Islet of Langerhans (tissue), 1 donor: ENCODE measurements around the gene EVC2.

Experiments used
- FAIRE-seq: peaks from one replicate; lab custom pipeline; 2011; peaks lifted over from hg19 to GRCh38; lab: Jason Lieb, UNC

EVC2 gene

DNA sequence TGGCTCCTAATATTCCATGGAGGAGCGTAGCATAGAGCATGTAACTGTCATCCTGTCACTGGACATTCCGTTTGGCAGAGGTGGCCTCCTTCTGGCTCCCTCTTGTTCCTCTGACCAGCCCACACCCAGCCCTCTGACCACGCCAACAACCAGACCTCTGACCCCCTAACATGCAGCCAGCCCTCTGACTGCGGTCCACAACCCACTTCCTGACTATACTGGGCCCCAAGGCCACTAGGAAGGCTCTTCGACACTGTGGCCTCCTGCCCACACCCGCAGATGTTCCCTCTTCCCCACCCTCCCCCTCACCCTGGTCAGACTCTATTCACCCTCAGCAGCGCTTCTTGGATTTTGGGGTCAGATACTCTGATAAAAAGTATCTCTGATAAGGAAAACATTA lies 141.4 kb downstream of the EVC2 start:
- FAIRE-seq: no peak

GRCh38 chr4:5566526-5566925 lies 141.8 kb downstream of the EVC2 start:
- no peak for FAIRE-seq

DNA sequence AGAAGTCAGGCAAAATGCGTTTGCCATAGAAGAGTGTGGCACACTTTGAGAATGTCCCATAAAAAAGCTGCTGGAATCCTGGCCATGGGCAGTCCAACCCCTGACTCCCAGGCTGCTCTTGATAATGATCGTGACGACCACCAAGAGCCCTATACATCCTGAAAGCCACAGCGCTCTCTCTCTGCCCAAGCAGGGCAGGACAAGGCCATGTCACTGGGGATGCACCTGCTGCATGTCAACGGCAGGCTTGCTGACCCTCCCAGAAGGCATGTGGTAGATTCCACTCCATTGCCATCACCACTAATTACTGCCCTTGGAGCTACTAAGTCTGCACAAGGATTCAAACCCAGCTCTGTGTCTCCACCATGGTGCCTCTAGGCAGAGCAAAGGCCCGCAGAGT lies 144.5 kb downstream of the EVC2 start:
- FAIRE-seq: no peak

DNA sequence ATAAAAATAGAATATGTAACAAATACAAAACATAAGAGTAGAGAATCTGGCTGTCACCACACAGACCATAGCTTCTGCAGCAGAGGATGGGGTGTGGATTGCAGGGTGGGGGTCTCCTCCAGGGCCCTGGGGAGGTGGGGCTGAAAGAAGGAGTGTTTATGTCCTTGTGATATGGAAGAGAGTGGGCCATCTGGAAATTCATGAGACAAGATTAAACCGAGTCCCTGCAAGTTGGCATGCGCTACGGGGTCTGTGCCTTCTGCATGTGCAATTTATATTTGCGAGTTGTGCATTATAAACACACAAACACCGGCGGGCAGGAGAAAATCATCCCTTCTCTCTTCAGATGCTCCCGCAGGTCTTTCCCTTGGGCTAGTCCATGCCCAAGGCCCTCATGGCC lies 145.9 kb downstream of the EVC2 start:
- FAIRE-seq: no peak

DNA sequence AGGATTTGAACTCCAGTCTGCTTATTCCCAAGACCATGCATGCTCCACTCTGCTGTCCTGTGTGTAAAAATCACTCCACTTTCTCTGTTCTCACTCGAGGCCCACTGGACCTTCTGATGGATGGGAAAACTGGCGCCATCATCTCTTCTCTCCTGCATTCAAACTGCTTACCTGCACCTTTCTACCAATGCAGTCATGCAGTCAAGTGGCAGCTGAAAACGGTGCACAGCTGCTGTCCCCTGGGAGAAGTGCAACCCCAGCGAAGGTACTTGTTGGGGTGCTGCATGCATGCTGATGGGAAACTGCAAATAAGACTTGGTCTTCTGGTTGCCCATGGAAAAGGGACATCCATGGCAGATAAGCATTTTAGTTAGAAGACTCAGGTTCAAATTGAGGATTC lies 147.1 kb downstream of the EVC2 start:
- no peak for FAIRE-seq

GRCh38 chr4:5558502-5558901 lies 149.9 kb downstream of the EVC2 start:
- no peak for FAIRE-seq

DNA sequence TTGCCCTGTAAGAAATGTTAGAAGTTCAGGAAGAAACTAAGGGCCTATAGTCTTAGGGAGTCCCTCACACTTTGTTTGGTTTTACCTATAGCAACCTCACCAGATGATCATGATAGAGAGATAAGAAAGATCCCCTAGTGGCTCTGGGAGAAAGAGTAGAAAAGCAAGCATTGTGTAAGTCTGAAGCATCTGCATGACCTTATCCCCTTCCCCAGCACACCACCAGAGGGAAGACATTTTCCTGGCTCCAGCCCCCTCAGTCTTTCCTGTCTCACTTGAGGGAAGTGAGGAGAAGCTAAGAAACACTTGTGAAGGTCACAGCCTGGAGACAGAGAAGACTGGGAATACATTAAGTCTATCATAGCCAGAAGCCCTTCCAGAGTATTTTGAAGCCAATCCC lies 154.0 kb downstream of the EVC2 start:
- no peak for FAIRE-seq

GRCh38 chr4:5553801-5554200 lies 154.6 kb downstream of the EVC2 start:
- FAIRE-seq: no peak

GRCh38 chr4:5552451-5552850 lies 155.9 kb downstream of the EVC2 start:
- FAIRE-seq: no peak

DNA sequence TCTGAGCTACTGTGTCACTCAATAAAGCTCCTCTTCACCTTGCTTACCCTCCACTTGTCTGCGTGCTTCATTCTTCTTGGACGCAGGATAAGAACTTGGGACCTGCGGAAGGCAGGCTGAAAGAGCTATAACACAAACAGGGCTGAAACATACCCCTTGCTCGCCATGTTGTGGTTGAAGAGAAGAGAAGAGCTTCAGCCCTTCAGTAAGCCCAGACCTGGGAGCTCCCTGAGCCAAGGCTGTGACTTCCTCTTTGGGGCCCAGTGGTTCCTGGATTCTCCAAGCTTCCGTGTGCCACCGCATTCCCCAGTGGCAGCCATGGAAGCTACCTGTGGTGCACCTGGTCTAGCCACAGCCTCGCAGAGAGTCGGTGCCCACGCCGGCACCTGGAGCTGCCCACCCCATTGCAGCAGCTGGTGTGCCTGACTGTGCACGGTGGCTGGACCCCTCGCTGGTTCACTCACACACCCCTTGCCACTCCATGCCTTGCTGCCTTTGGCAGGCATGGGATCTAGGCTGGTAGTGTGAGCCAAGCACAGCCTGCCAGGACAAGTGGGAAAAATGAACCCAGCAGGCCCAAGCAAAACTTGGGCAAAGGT lies 160.6 kb downstream of the EVC2 start:
- FAIRE-seq: no peak

- FAIRE-seq: no peak
Observed at GRCh38 chr4:5545271-5545670, 163.1 kb downstream of the EVC2 start.

GRCh38 chr4:5544762-5545161 lies 163.6 kb downstream of the EVC2 start:
- no peak for FAIRE-seq

- FAIRE-seq: no peak
Observed at GRCh38 chr4:5543681-5544080, 164.7 kb downstream of the EVC2 start.

- no peak for FAIRE-seq
Observed at GRCh38 chr4:5541169-5541568, 167.2 kb downstream of the EVC2 start.

DNA sequence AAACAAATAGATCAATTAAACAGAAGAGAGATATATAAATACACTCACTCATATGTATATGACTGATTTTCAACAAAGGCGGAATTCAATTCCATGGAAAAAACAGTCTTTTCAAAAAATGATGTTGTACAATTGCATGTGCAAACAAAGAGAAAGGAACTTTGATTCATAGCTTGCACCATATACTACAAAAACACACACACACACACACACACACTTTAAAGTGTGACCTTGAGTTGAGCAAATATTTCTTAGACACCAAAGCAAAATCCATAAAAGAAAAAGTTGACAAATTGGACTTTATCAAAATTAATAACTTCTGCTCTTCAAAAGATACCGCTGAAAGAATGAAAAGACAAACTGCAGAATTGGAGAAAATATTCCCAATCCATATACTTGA lies 168.8 kb downstream of the EVC2 start:
- no peak for FAIRE-seq

DNA sequence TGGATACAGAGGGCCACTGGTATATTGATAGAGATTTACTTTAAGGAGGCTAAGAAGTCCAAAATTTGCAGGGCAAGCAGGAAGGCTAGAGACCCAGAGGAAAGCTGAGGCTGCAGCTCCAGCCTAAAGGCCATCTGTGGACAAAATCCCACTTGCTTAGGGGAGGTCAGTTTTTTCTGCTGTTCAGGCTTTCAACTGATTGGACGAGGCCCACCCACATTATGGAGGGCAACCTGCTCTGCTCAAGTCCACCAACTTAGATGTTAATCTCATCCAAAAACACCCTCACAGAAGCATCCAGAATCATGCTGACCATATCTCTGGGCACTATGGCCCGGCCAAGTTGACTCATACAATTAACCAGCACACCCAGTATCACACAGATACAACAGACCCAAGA lies 176.3 kb downstream of the EVC2 start:
- FAIRE-seq: no peak

DNA sequence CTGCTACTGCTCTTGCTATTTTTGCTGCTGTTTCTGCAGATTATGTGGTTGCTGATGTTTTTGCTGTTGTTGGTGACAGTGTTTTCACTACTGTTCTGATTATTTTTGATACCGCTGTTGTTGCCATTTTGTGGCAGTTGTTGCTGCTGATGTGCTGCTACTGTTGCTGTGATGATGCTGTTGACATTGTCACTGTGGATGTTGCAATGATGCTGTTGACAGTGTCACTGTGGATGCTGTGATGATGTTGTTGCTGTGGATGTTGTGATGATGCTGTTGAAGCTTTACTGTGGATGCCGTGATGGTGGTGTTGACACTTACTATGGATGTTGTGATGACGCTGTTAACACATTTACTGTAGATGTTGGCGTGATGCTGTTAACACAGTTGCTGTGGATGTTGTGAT lies 180.3 kb downstream of the EVC2 start:
- no peak for FAIRE-seq

- no peak for FAIRE-seq
Observed at GRCh38 chr4:5527211-5527610, 181.1 kb downstream of the EVC2 start.

DNA sequence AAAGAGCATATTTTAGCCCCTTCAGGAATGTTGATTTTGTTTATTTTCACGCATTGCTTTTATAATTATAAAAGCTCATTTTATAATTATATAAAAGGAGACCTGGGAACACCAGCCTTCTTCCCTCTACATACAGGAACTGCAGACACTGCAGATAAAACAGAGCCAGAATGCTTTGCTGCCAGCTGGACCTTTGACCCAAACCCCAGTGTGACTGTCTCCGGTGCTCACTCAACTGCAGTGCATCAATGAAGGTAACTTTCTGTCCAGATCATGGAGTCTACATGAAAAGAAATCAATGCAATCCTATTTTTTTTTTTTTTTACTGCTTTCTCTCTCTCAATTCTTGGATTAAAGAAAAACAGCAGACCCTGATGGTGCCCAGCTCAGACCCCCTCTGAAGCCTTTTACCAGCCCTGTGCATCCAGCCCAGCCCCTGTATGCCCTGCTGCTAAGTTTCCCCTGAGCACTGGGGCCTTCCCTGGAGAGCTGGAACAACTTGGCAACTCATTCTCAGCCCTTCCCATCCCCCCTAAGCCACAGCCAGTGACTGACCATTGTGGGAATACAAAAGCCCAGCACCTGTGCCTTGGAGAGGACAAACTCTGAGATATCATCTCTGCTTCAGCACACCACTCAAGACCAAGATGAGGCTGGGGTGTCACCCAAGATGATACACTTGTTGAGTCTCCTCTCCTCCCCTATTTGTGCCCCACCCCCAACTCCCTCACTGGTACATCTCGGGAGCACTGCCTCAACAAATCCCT lies 182.1 kb downstream of the EVC2 start:
- no peak for FAIRE-seq

- no peak for FAIRE-seq
Observed at GRCh38 chr4:5524446-5525299, 183.7 kb downstream of the EVC2 start.

GRCh38 chr4:5517372-5517771 lies 191.0 kb downstream of the EVC2 start:
- FAIRE-seq: no peak

- no peak for FAIRE-seq
Observed at GRCh38 chr4:5515646-5516045, 192.7 kb downstream of the EVC2 start.
